Measurements from ENCODE around the gene PNRC1. TPM values are rescaled to one million over a fixed set of nuclear protein-coding genes. Genes with fewer than 3 reads are reported as not detected.
"Not testable (repeated sequence)": the region's sequence is repeated elsewhere in the genome, so short reads cannot be mapped to it uniquely, and the experiment has no call there.

The PNRC1 gene
- polyA plus RNA-seq = 796 TPM

DNA sequence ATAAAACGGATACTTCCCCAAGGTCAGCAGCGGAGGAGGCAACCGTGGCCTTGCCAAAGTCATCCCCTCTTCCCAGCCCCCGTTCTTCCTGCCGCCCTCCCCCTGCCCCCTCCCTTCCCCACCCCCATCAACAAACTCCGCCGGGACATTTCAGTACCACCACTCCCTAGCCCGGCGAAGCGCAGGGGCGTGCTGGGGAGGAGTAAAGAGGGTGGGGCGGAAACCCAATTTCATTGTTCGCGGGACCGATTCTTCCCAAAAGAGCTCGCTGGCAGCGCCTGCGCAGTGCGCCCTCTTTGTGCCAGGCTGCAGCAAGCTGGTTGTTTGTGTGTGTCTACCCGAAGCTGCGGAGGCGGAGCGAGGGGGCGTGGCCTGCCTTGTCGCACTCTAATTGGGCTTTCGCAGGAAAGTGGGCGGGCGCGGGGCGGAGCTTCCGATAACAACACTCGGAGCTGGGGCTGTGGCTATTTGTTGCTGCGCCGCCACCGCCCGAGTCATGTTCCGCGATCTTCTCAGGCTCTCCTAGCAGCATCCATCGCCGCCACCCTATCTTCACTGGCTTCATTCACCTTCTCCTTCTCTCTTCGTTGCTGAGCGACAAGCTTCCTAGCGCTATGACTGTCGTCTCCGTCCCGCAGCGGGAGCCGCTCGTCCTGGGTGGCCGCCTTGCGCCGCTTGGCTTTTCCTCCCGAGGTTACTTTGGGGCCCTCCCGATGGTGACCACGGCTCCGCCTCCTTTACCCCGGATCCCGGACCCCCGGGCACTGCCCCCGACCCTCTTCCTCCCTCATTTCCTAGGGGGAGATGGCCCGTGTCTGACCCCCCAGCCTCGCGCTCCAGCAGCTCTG, at the start of gene PNRC1:
PNRC1 (plus strand) TSS at position 471 of the 848 bp plus-strand sequence; CDS start at position 615, 144 bp downstream.
- peak within 1 kb of the TSS; percentile 96 to 100 (median 98) for H3K4me3 Mint-ChIP-seq
- peak within 1 kb of the TSS; percentile 98 to 99 (median 99) for H3K27ac Mint-ChIP-seq
- H3K27me3 Mint-ChIP-seq = no peaks in the 10 kb centered on the region
- peaks cover 7% of the 10 kb centered on the region for H3K36me3 Mint-ChIP-seq
- peaks cover 23 to 28% (median 27%) of the 10 kb centered on the region in 3 donors for H3K4me1 Mint-ChIP-seq
- H3K9me3 Mint-ChIP-seq = no peaks in the 10 kb centered on the region

DNA sequence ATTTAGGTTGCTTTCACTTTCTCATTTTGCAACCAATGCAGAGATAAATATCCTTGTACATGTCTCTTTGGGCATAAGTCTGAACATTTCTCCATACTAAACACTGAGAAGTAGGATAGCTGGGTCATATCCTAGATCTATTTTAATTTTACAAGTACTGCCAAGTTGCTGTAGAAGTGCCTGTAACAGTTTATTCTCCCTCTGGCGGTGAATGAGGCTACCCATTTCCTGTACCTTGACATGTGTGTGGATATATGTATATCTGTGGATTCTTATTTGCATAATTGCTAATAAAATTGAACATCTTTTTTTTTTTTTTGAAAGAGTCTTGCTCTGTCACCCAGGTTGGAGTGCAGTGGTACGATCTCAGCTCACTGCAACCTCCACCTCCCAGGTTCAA, 48.0 kb upstream of the PNRC1 start:
- peaks cover 2 to 5% (median 5%) of the 10 kb centered on the region in 3 donors for H3K9me3 Mint-ChIP-seq
- no peak overlapping the region for H3K27ac Mint-ChIP-seq
- no peaks in the 10 kb centered on the region for H3K36me3 Mint-ChIP-seq
- H3K4me1 Mint-ChIP-seq = peaks cover 0 to 2% (median 0%) of the 10 kb centered on the region in 3 donors
- H3K4me3 Mint-ChIP-seq = no peak overlapping the region
- H3K27me3 Mint-ChIP-seq = peaks cover 2% of the 10 kb centered on the region

DNA sequence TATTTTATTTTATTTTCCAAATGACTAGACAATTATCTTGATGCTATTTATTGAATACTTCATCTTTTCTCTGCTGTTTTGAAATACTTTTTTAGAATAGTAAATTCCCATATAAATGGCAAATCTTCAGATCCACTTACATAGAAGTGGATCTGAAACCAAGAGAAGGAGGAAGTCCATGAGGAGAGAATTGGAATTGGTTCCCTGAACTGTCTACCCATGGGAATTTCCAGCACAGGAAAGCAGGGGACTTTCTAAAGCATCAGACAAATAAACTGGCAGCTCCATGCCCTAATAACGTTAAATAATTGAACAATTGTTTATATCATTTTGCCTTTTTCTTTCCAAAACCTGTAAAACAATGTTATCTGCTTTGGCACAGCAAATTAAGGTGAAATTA, 47.1 kb upstream of the PNRC1 start:
- H3K36me3 Mint-ChIP-seq = peaks cover 3% of the 10 kb centered on the region

DNA sequence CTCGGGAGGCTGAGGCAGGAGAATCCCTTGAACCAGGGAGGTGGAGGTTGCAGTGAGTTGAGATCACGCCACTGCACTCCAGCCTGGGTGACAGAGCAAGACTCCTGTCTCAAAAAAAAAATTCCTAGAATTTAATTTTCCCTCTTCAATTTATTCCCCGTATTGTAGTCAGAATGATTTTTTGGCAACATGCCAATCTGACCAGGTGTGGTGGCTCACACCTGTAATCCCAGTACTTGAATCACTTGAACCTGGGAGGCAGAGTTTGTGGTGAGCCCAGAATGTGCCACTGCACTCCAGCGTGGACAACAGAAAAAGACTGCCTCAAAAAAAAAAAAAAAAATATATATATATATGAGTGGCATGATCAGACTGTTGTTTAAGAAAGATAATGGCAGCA, 46.4 kb upstream of the PNRC1 start:
- not testable (repeated sequence) for H3K27ac Mint-ChIP-seq
- H3K9me3 Mint-ChIP-seq = peaks cover 7 to 20% (median 19%) of the 10 kb centered on the region in 3 donors

More for the DNA sequence above, 47.1 kb upstream of the PNRC1 start:
- H3K4me1 Mint-ChIP-seq = peaks cover 0 to 2% (median 0%) of the 10 kb centered on the region in 3 donors
- no peak overlapping the region for H3K4me3 Mint-ChIP-seq
- no peak overlapping the region for H3K27ac Mint-ChIP-seq
- peaks cover 5% of the 10 kb centered on the region for H3K27me3 Mint-ChIP-seq
- H3K9me3 Mint-ChIP-seq = peaks cover 4 to 14% (median 13%) of the 10 kb centered on the region in 3 donors

DNA sequence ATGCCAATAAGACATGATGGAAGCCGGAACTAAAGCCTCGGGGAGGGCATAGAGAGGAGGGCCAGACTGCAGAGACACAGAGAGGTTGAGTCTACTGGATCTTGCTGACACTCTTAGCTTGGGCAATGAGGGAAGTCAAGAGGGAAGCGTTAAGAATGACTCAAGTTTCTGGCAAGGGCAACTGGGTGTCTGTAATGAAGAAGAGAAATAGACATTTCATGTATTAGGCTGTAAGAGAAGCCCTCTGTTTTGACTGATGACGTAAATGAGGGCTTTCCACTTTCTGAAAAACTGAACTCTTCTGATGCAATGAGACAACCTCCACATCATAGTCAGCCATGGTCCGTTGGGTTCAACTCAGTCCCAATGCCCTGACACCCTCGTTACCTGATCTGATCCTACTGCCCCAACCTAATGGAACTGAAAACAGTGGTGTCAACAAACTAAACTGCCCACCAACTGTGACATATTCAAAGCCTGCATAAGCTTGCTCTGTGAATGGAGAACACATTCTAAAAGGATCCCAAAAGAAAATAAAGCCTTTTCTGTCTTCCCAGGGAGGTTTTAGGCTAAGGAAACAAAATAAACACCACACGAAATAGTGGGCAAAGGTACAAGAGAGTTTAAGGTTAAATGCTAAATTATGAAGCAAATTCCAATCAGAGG, 45.8 kb upstream of the PNRC1 start:
- peaks cover 9% of the 10 kb centered on the region for H3K27me3 Mint-ChIP-seq
- H3K36me3 Mint-ChIP-seq = peaks cover 7% of the 10 kb centered on the region
- H3K27ac Mint-ChIP-seq = no peak overlapping the region
- H3K4me3 Mint-ChIP-seq = no peak overlapping the region
- peaks cover 0 to 2% (median 2%) of the 10 kb centered on the region in 3 donors for H3K4me1 Mint-ChIP-seq
- H3K9me3 Mint-ChIP-seq = peaks cover 7 to 26% (median 20%) of the 10 kb centered on the region in 3 donors

More for the DNA sequence above, 46.4 kb upstream of the PNRC1 start:
- not testable (repeated sequence) for H3K36me3 Mint-ChIP-seq, H3K4me3 Mint-ChIP-seq, H3K27me3 Mint-ChIP-seq, H3K4me1 Mint-ChIP-seq

DNA sequence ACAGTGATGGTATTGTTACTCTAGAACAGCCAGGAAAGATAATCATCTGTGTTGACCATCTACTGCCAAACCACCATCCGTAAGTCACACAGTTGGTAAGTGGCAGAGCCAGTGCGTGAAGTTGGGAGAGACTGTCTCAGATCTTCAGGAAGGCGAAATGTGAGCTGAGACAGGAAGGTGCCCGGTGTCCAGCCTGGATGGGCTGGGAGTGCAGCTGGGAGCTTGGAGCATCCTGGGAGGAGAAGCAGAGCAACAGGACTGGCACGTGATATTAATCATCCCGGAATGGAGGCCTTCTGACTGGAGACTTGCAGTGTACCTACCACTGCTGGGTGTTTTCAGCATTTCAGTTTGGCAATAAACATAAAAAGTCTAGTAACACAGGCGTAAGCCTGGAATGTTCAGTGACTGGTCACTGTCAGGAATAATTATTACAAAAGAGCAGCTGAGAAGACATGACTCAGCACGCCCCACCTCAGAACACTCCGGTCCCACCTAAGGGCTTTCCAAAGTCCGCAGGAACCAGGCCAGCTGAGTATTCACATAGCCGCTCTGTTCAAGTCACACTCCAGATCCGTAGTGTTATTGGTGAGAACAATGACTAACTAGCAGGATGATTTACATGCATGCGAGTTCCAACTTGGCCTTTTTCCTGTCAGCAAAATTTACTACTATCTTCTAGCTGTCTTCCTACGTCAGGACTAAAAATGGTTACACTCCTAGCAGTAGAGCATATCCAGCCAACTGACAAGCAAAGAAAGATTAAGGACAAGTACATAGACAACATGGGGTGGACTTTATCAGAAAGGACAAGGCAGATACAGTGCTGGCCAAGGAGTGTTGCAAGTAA, 45.1 kb upstream of the PNRC1 start:
- Mint-ChIP-seq H3K4me1 (peaks cover 0 to 2% (median 2%) of the 10 kb centered on the region in 3 donors), H3K27me3 (peaks cover 10% of the 10 kb centered on the region), H3K36me3 (peaks cover 7% of the 10 kb centered on the region), H3K4me3 (no peak overlapping the region), H3K9me3 (peaks cover 7 to 27% (median 22%) of the 10 kb centered on the region in 3 donors), H3K27ac (no peak overlapping the region)

DNA sequence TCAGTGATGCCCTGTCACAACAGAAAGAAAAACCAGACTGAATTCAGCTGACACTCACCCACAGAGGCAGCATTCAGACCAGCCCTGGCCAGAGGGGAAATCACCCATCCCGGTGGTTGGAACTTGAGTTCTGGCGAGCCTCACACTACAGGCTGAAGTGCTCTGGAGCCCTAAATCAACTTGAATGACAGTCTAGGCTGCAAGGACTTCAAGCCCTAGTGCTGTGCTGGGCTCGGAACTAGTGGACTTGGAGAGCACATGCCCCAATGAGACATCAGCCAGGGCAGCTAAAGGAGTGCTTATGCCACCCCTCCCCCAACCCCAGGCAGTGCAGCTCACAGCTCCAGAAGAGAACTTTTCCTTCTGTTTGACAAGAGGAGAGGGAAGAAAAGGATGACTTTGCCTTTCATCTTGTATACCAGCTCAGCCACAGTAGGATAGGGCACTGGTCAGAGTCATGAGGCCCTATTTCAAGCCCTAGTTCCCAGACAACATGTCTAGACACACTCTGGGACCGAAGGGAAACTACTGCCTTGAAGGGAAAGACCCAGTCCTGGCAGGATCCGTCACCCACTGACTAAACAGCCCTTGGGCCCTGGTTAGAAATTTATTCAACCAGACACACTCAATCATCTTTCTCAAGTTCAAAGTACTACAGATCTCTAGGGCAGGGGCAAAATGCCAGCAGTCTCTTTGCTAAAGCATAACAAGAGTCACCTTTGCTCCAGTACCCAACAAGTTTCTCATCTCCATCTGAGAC, 43.2 kb upstream of the PNRC1 start:
- Mint-ChIP-seq H3K36me3 (peaks cover 7% of the 10 kb centered on the region), H3K27ac (no peak overlapping the region), H3K27me3 (peaks cover 10% of the 10 kb centered on the region), H3K4me1 (peaks cover 0 to 2% (median 2%) of the 10 kb centered on the region in 3 donors), H3K4me3 (no peak overlapping the region), H3K9me3 (peaks cover 7 to 27% (median 22%) of the 10 kb centered on the region in 3 donors)

DNA sequence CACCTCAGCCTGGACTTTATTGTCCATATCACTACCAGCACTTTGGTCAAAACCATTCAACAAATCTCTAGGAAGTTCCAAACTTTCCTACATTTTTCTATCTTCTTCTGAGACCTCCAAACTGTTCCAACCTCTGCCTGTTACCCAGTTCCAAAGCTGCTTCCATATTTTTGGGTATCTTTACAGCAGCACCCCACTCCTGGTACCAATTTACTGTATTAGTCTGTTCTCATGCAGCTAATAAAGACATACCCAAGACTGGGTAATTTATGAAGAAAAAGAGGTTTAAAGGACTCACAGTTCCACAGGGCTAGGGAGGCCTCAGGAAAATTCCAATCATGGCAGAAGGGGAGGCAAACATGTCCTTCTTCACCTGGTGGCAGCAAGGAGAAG, 42.7 kb upstream of the PNRC1 start:
- peaks cover 7 to 27% (median 22%) of the 10 kb centered on the region in 3 donors for H3K9me3 Mint-ChIP-seq
- H3K4me3 Mint-ChIP-seq, H3K36me3 Mint-ChIP-seq, H3K27me3 Mint-ChIP-seq, H3K4me1 Mint-ChIP-seq, H3K27ac Mint-ChIP-seq: not testable (repeated sequence)

DNA sequence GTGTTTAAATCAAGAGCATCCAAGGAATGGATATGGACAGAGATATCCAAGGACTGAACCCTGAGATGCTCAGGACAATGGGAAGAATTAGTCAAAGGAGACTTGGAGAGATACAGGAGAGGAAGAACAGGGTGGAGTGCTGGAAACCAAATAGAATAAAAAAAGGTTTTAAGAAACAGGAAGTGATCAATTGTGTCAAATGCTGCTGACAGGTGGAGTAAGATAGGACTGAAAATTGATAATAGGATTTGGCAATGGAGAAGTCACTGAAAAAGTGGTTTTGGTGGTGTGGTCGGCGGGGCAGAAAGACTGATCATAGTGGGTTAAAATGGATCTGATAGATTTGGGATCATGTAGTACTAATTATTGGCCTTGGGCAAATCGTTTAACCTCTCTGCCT, 37.9 kb upstream of the PNRC1 start:
- peaks cover 4 to 7% (median 5%) of the 10 kb centered on the region in 3 donors for H3K4me1 Mint-ChIP-seq
- H3K27me3 Mint-ChIP-seq = peaks cover 8% of the 10 kb centered on the region
- peaks cover 9% of the 10 kb centered on the region for H3K36me3 Mint-ChIP-seq
- peaks cover 4 to 22% (median 16%) of the 10 kb centered on the region in 3 donors for H3K9me3 Mint-ChIP-seq
- H3K27ac Mint-ChIP-seq = peak overlapping the region in 1 of 3 donors; percentile 41
- no peak overlapping the region for H3K4me3 Mint-ChIP-seq

DNA sequence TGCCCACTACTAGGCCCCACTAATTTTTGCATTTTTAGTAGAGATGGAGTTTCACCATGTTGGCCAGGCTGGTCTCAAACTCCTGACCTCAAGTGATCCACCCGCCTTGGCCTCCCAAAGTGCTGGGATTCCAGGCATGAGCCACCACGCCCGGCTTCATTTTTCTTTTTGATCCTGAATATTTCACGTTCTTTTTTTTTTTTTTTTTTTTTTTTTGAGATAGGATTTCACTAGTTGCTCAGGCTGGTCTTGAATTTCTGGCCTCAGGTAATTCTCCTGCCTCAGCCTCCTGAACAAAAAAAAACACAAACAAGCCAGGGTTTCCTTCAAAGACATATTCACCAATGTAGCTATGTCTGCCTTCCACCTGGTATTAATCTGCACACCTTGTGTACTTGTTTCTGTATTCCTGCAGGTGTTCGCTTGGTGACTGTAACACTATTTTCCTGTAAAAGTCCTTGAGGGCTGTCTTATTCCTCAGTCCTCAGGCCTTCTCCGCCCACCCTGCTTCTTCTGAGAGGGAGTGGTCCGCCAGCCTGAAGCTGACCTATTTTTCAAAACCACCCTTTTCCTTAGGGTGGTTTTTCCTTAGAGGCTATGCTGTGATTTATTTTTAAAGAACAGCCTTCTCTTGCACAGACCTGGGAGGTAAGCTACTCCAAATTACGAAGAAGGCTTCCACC, 36.1 kb upstream of the PNRC1 start:
- H3K27me3 Mint-ChIP-seq = peaks cover 4% of the 10 kb centered on the region
- H3K27ac Mint-ChIP-seq = no peak overlapping the region
- no peak overlapping the region for H3K4me3 Mint-ChIP-seq
- H3K36me3 Mint-ChIP-seq = peaks cover 2% of the 10 kb centered on the region
- peaks cover 4 to 7% (median 5%) of the 10 kb centered on the region in 3 donors for H3K4me1 Mint-ChIP-seq
- peaks cover 0 to 4% (median 2%) of the 10 kb centered on the region in 3 donors for H3K9me3 Mint-ChIP-seq

DNA sequence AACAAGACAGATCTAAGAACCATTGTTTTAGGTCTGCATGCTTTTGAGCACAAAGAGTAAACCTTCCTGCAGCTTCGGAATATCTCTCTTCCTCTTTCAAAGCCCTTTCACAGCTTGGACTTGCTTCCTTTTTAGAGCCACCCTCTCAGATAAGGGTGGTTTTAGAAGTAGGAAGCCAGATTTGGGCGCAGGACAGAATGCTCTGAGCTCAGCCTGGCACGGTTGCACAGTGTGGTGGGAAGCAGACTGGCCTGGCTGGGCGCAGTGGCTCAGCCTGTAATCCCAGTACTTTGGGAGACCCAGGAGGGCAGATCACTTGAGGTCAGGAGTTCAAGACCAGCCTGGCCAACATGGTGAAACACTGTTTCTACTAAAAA, 35.6 kb upstream of the PNRC1 start:
- Mint-ChIP-seq H3K27ac (peak overlapping the region in 1 of 3 donors; percentile 23), H3K4me3 (peak overlapping the region in 1 of 4 donors; percentile 21), H3K27me3 (peaks cover 1% of the 10 kb centered on the region), H3K9me3 (peaks cover 0 to 2% (median 0%) of the 10 kb centered on the region in 3 donors), H3K4me1 (peaks cover 3 to 7% (median 4%) of the 10 kb centered on the region in 3 donors), H3K36me3 (peaks cover 2% of the 10 kb centered on the region)

DNA sequence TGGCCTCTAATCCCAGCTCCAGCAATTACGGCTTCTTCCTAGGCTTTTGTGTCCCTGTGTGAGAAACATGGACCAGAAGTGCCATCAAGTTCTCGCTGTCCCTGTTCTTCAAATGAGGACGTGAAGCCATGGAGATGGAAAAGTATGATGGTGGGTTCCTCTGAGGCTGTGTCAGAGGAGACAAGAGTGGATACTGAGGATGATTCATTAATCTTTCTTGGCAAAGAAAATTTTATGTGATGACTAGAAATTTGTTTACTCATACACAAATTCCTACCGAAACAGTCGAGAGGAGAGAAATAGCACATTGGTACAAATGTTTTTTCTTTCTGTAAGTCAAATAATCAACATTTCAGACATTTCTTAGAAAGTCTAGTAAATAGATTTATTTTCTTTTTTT, 35.0 kb upstream of the PNRC1 start:
- H3K4me3 Mint-ChIP-seq = no peak overlapping the region
- peaks cover 2% of the 10 kb centered on the region for H3K36me3 Mint-ChIP-seq
- no peak overlapping the region for H3K27ac Mint-ChIP-seq
- H3K27me3 Mint-ChIP-seq = peaks cover 1% of the 10 kb centered on the region
- peaks cover 3 to 7% (median 4%) of the 10 kb centered on the region in 3 donors for H3K4me1 Mint-ChIP-seq
- no peaks in the 10 kb centered on the region for H3K9me3 Mint-ChIP-seq

DNA sequence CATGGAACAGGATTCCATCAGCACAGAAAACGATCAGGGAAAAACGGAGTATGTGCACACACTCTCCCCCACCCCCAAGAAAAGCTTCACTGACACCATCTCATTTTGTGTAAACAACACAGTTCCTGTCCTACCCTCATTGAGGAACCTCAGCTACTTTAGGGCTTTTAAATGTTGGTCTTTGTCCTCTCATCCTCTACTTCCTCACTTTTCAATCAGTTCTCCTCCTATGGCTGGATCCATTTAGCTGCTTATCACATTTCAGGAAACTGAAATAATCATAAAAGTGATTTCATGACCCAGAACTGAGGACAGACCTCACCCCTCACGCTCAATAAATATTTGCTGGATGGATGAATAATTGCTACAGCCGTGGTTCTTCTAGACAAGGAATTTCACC, 33.1 kb upstream of the PNRC1 start:
- Mint-ChIP-seq H3K9me3 (no peaks in the 10 kb centered on the region), H3K36me3 (peaks cover 2% of the 10 kb centered on the region), H3K27ac (peak overlapping the region in 1 of 3 donors; percentile 67), H3K4me1 (peaks cover 3 to 6% (median 3%) of the 10 kb centered on the region in 3 donors), H3K27me3 (peaks cover 1% of the 10 kb centered on the region), H3K4me3 (no peak overlapping the region)
